GM12878 (cell line): ENCODE measurements around the gene MACROD2.

Experiments used
- ATF3 ChIP-seq: IDR thresholded peaks from 2 replicates; pipeline ENCODE4 v1.6.1; 2011; ENCODE audit warnings: low read depth, mild to moderate bottlenecking, low read length, moderate library complexity, borderline replicate concordance; ENCODE audit errors: extremely low read depth
- ATF7 ChIP-seq: fragments of 450-650 bp; IDR thresholded peaks from 2 replicates; pipeline ENCODE4 v1.6.1; 2016; ENCODE audit warnings: low read depth, mild to moderate bottlenecking
- CBX5 ChIP-seq: sonication (generic); IDR thresholded peaks from 2 replicates; pipeline ENCODE4 v1.6.1; 2016; ENCODE audit warnings: low read depth, moderate library complexity, mild to moderate bottlenecking, inconsistent platforms
- CEBPB ChIP-seq, 2 experiments: fragments of 150-350 bp in 1 of 2; IDR thresholded peaks; 2 replicates each; pipeline ENCODE4 v1.6.1; 2012 to 2014; ENCODE audit warnings: low read depth in 2 of 2, low read length in 2 of 2, borderline replicate concordance in 1 of 2, inconsistent platforms in 1 of 2
- CHD2 ChIP-seq: IDR thresholded peaks from 2 replicates; pipeline ENCODE4 v1.6.1; 2011; ENCODE audit warnings: low read depth, low read length, improper control_type of control experiment, borderline replicate concordance
- CTCF ChIP-seq, 3 experiments: IDR thresholded peaks in 2 of 3; conservative IDR thresholded peaks in 1 of 3; 2 replicates each; pipeline ENCODE4 v1.5.1; 2011; ENCODE audit warnings: low read depth in 3 of 3, low read length in 3 of 3, mild to moderate bottlenecking in 3 of 3, control low read depth in 2 of 3, moderate library complexity in 2 of 3, inconsistent platforms in 1 of 3, mixed read lengths in 1 of 3; ENCODE audit not compliant: control insufficient read depth in 2 of 3, insufficient read depth in 1 of 3; ENCODE audit errors: extremely low read depth in 1 of 3
- EP300 ChIP-seq, 2 experiments: fragments of 150-350 bp in 1 of 2; IDR thresholded peaks; 2 replicates each; pipeline ENCODE4 v1.6.1; 2011 to 2012; ENCODE audit warnings: low read depth in 2 of 2, low read length in 2 of 2, borderline replicate concordance in 1 of 2, improper control_type of control experiment in 1 of 2, inconsistent platforms in 1 of 2; ENCODE audit not compliant: control insufficient read depth in 1 of 2
- ETV6 ChIP-seq, 2 experiments: fragments of 450-650 bp in 1 of 2; IDR thresholded peaks in 1 of 2; conservative IDR thresholded peaks in 1 of 2; 2 replicates each; pipeline ENCODE4 v1.6.1; 2014; ENCODE audit warnings: antibody characterized with exemption in 1 of 2, borderline replicate concordance in 1 of 2, low read depth in 1 of 2, mild to moderate bottlenecking in 1 of 2, moderate library complexity in 1 of 2
- HDAC6 ChIP-seq: fragments of 200-600 bp; sonication (generic); IDR thresholded peaks from one replicate; pipeline ENCODE4 v1.8.0; 2017; ENCODE audit warnings: antibody characterized with exemption; ENCODE audit not compliant: unreplicated experiment
- MXI1 ChIP-seq: fragments of 150-350 bp; IDR thresholded peaks from 2 replicates; pipeline ENCODE4 v1.6.1; 2011; ENCODE audit warnings: low read depth, mild to moderate bottlenecking, inconsistent platforms, low read length, improper control_type of control experiment
- POLR2A ChIP-seq: IDR thresholded peaks from 2 replicates; pipeline ENCODE4 v1.6.1; 2011; ENCODE audit warnings: low read depth, mild to moderate bottlenecking, low read length
- REST ChIP-seq: IDR thresholded peaks from 2 replicates; pipeline ENCODE4 v1.6.1; 2012; ENCODE audit warnings: mild to moderate bottlenecking, low read depth, low read length
- SKIL ChIP-seq: fragments of 450-650 bp; IDR thresholded peaks from 2 replicates; pipeline ENCODE4 v1.6.1; 2017; ENCODE audit warnings: mild to moderate bottlenecking, low read depth, inconsistent platforms; ENCODE audit not compliant: poor library complexity, severe bottlenecking

GRCh38 chr20:16011519-16011918 lies 2016.2 kb downstream of the MACROD2 start:
- TF ChIP-seq CBX5 (no peak), CEBPB (IDR thresholded peaks at IDR 0.05; ENCODE audit: borderline replicate concordance in 1 of 2, low read depth in 2 of 2, low read length in 2 of 2) (no peak), MXI1 (no peak), CHD2 (no peak), ATF3 (no peak), SKIL (no peak), HDAC6 (no peak), ATF7 (no peak), CTCF (IDR thresholded peaks at IDR 0.05 in 2 of 3, conservative IDR thresholded peaks at IDR 0.05 in 1 of 3; ENCODE audit: control insufficient read depth in 2 of 3, extremely low read depth in 1 of 3, insufficient read depth in 1 of 3, low read depth in 3 of 3, low read length in 3 of 3) (no peak), EP300 (IDR thresholded peaks at IDR 0.05; ENCODE audit: borderline replicate concordance in 1 of 2, control insufficient read depth in 1 of 2, low read depth in 2 of 2, low read length in 2 of 2) (no peak), REST (no peak), POLR2A (no peak), ETV6 (conservative IDR thresholded peaks at IDR 0.05 in 1 of 2, IDR thresholded peaks at IDR 0.05 in 1 of 2; ENCODE audit: borderline replicate concordance in 1 of 2, low read depth in 1 of 2) (no peak)
